Measurements from ENCODE around the gene CCDC159.

GRCh38 chr19:11347546-11348039 lies 1.3 kb downstream of the CCDC159 start:
- TF ChIP-seq POLR2A (IDR thresholded peaks at IDR 0.05) (no peak), CTCF (IDR thresholded peaks at IDR 0.05) (no peak), POLR2AphosphoS5 (IDR thresholded peaks at IDR 0.05) (no peak)
